GM12865 (cell line): ENCODE measurements around the gene DIPK2B.

Experiments
- DNase-seq: peaks from one replicate; pipeline ENCODE4 v3.0.0; 2010; ENCODE audit warnings: low read depth
- H3K4me3 ChIP-seq: 2 replicates; pipeline ENCODE4 v1.5.1; 2011; ENCODE audit warnings: mild to moderate bottlenecking, low read depth, low read length, control low read depth
- CTCF ChIP-seq: IDR thresholded peaks from 2 replicates; pipeline ENCODE4 v1.5.1; 2011; ENCODE audit warnings: low read length, control low read depth, low read depth, inconsistent platforms; ENCODE audit not compliant: insufficient read depth; ENCODE audit errors: missing control alignments

DIPK2B gene

DNA sequence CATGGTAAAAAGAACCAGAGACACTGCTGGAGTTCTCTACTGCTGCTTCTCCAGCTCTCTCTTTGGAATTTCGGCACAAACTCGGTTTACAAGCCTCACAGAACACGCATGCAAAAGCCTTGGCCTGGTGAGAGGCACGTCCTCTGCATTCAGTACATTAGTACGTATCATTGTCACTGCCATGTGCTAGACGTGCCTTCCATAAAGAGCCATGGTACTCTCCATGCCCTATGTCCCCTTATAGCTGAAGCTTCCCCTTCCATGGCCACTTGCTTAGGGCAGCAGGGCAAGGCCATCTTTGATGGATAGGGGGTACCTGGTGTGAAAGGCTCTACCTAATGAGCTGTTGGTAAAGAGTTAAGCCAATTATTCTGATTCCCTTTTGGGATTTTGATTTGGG lies 35.0 kb downstream of the DIPK2B start:
- no peak for TF ChIP-seq CTCF
- no peak for DNase-seq
- H3K4me3 ChIP-seq = no peak overlapping the region

DNA sequence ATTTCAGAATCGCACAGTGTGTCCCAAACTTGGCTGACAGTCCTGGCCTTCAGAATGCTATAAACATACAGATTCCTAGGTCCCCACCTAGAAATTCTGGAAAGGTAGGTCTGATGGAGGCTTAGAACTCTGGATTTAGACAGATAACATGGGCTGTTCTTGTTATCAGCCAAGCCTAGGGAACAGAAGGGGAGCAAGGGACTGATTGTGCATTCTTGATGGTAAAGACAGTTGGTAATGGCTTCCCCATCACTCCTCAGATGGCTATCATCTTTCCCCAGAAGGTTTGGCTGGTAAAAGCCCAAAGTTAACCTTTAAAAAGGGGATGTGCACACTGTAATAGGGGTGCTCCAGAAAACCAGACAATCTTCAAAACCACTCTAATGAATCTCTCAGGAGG lies 35.7 kb downstream of the DIPK2B start:
- H3K4me3 ChIP-seq = no peak overlapping the region
- no peak for DNase-seq
- no peak for TF ChIP-seq CTCF

DNA sequence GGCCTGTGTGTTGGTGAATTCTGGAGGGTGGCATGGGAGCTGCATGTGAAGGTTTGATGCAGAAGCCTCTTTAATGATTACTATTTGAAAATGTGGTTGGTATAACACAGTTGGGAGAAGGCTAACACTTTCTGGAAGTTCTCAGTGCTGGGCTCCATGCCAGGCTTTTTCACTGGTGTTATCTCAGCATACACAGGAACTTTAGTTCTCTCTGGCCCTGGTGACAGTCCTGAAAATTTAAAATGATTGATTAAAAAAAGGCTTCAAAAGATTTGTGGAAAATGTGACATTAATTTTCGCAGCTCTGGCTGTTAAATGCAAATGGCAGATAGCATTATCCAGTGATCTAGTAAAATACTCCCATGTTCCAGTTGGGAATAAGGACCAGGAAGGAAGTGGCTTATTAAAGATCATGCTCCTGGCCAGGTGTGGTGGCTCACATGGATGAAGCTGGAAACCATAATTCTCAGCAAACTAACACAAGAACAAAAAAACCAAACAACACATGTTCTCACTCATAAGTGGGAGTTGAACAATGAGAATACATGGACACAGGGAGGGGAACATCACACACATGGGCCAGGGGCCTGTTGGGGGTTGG lies 36.6 kb downstream of the DIPK2B start:
- no peak for TF ChIP-seq CTCF
- DNase-seq = no peak
- H3K4me3 ChIP-seq = no peak overlapping the region

DNA sequence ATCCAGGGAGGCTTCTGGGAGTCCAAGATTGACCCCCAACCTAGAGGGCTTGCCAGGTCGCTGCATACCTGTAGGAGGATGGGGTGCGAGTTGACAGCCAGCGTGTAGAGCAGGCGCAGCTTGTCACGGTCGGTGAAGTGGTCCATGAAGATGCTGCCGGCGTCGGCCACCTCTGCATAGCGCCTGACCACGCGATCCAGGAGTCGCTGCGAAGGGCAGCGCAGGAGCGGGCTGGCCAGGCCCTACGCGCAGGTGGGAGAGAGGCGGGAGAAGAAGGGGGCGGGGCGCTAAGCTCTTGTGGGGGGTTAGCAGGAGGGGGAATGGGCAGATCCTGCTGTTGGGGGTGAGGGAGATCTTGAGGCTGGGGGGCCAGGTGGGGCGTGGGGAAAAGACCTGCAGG lies 43.0 kb downstream of the DIPK2B start:
- DNase-seq = no peak
- no peak overlapping the region for H3K4me3 ChIP-seq
- TF ChIP-seq CTCF = no peak

GRCh38 chrX:45154462-45154861 lies 46.2 kb downstream of the DIPK2B start:
- no peak overlapping the region for H3K4me3 ChIP-seq
- no peak for DNase-seq
- no peak for TF ChIP-seq CTCF

DNA sequence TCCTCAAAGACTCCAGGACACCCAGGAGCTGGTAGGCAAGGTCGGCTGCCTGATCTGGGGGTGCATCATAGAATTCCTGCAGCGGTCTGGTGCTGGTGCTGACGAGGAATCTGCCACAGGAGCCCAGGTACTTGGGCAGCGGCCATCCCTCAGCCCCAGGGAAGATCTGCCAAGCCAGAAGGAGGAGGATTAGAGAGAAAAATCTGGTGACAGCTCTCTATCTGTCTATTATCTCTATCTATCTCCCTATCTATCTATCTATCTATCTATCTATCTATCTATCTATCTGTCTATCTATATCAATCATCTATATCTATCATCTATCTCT lies 46.7 kb downstream of the DIPK2B start:
- DNase-seq = no peak
- H3K4me3 ChIP-seq = no peak overlapping the region
- TF ChIP-seq CTCF = no peak
